ENCODE data around the gene CDHR3. TPM values are rescaled to one million over a fixed set of nuclear protein-coding genes. Genes with fewer than 3 reads are reported as not detected.
"Not testable (repeated sequence)": the region's sequence is repeated elsewhere in the genome, so short reads cannot be mapped to it uniquely, and the experiment has no call there.

CDHR3 gene
- total and polyA plus RNA-seq, 5 experiments from 2014 or later, result 0.63 to 6.0 (median 2.0) TPM

- H3K36me3 Mint-ChIP-seq, result peaks cover 0 to 2% (median 0%) of the 10 kb centered on the region in 3 donors
- no peak overlapping the region for H3K4me3 Mint-ChIP-seq
- no peak for ATAC-seq
- H3K9me3 Mint-ChIP-seq, result no peaks in the 10 kb centered on the region
- POLR2A ChIA-PET, result no interaction called here
- H3K4me1 Mint-ChIP-seq, result peaks cover 7 to 17% (median 9%) of the 10 kb centered on the region in 4 donors
- H3K27me3 Mint-ChIP-seq, result no peaks in the 10 kb centered on the region
- no peak for DNase-seq
- no peak overlapping the region for H3K27ac Mint-ChIP-seq
Observed at GRCh38 chr7:105937411-105937810, 25.7 kb upstream of the CDHR3 start.

GRCh38 chr7:105940109-105940508 is 23.0 kb upstream of the CDHR3 start:
- ATAC-seq, result no peak
- no peak for DNase-seq
- Mint-ChIP-seq H3K4me3 (no peak overlapping the region), H3K9me3 (no peaks in the 10 kb centered on the region), H3K27ac (peak overlapping the region in 2 of 10 donors; percentile 16 to 21), H3K27me3 (no peaks in the 10 kb centered on the region), H3K36me3 (peaks cover 0 to 2% (median 0%) of the 10 kb centered on the region in 3 donors), H3K4me1 (peaks cover 0 to 8% (median 2%) of the 10 kb centered on the region in 4 donors)
- POLR2A ChIA-PET, result no interaction called here

GRCh38 chr7:105941596-105941995 is 21.5 kb upstream of the CDHR3 start:
- Mint-ChIP-seq H3K27ac (peak overlapping the region in 1 of 10 donors; percentile 16), H3K36me3 (peaks cover 0 to 2% (median 0%) of the 10 kb centered on the region in 3 donors), H3K27me3 (no peaks in the 10 kb centered on the region), H3K4me3 (no peak overlapping the region), H3K9me3 (no peaks in the 10 kb centered on the region), H3K4me1 (peaks cover 0 to 7% (median 3%) of the 10 kb centered on the region in 4 donors)
- no peak for DNase-seq
- ATAC-seq, result no peak
- POLR2A ChIA-PET, result no interaction called here

- no peak overlapping the region for H3K27ac Mint-ChIP-seq
- no peak overlapping the region for H3K4me3 Mint-ChIP-seq
- ATAC-seq (no peak), DNase-seq (no peak)
- no peaks in the 10 kb centered on the region for H3K27me3 Mint-ChIP-seq
- peaks cover 0 to 2% (median 0%) of the 10 kb centered on the region in 3 donors for H3K36me3 Mint-ChIP-seq
- H3K9me3 Mint-ChIP-seq, result no peaks in the 10 kb centered on the region
- POLR2A ChIA-PET, result no interaction called here
- peaks cover 0 to 7% (median 3%) of the 10 kb centered on the region in 4 donors for H3K4me1 Mint-ChIP-seq
Observed at GRCh38 chr7:105943486-105943885, 19.6 kb upstream of the CDHR3 start.

GRCh38 chr7:105945848-105946247 is 17.2 kb upstream of the CDHR3 start:
- Mint-ChIP-seq H3K9me3 (peaks cover 0 to 4% (median 0%) of the 10 kb centered on the region in 9 donors), H3K27ac (no peak overlapping the region), H3K36me3 (peaks cover 0 to 3% (median 0%) of the 10 kb centered on the region in 3 donors), H3K4me3 (no peak overlapping the region), H3K27me3 (peaks cover 0 to 2% (median 0%) of the 10 kb centered on the region in 5 donors), H3K4me1 (peaks cover 0 to 2% (median under 1%) of the 10 kb centered on the region in 4 donors)
- POLR2A ChIA-PET, result interaction anchor here (0.9 kb wide), 1 partner anchor 10 kb away, joined by 3 read pairs; no protein-coding TSS in a partner anchor
- ATAC-seq (no peak), DNase-seq (no peak)

GRCh38 chr7:105951597-105951996 is 11.5 kb upstream of the CDHR3 start:
- no peak for DNase-seq
- POLR2A ChIA-PET, result no interaction called here
- Mint-ChIP-seq H3K36me3 (peaks cover 0 to 15% (median 9%) of the 10 kb centered on the region in 3 donors), H3K9me3 (peaks cover 0 to 21% (median 10%) of the 10 kb centered on the region in 9 donors), H3K27me3 (peaks cover 0 to 14% (median 0%) of the 10 kb centered on the region in 5 donors), H3K4me3 (no peak overlapping the region), H3K4me1 (peaks cover 0 to 2% (median under 1%) of the 10 kb centered on the region in 4 donors), H3K27ac (no peak overlapping the region)
- ATAC-seq, result no peak

- Mint-ChIP-seq H3K4me1 (peaks cover 0 to 4% (median under 1%) of the 10 kb centered on the region in 4 donors), H3K9me3 (peaks cover 0 to 21% (median 10%) of the 10 kb centered on the region in 9 donors), H3K36me3 (peaks cover 0 to 15% (median 9%) of the 10 kb centered on the region in 3 donors), H3K27me3 (peaks cover 0 to 14% (median 0%) of the 10 kb centered on the region in 5 donors), H3K4me3 (no peak overlapping the region), H3K27ac (no peak overlapping the region)
- DNase-seq (no peak), ATAC-seq (no peak)
- POLR2A ChIA-PET, result no interaction called here
Observed at GRCh38 chr7:105952917-105953595, 10.0 kb upstream of the CDHR3 start.

GRCh38 chr7:105954711-105955110 is 8.4 kb upstream of the CDHR3 start:
- ATAC-seq (no peak), DNase-seq (no peak)
- Mint-ChIP-seq H3K27ac (no peak overlapping the region), H3K4me1 (peaks cover 0 to 4% (median under 1%) of the 10 kb centered on the region in 4 donors), H3K9me3 (peaks cover 0 to 21% (median 10%) of the 10 kb centered on the region in 9 donors), H3K4me3 (no peak overlapping the region), H3K36me3 (peaks cover 0 to 14% (median 9%) of the 10 kb centered on the region in 3 donors), H3K27me3 (peaks cover 0 to 11% (median 0%) of the 10 kb centered on the region in 5 donors)
- POLR2A ChIA-PET, result no interaction called here

GRCh38 chr7:105955651-105956466 is 7.2 kb upstream of the CDHR3 start:
- H3K4me1 Mint-ChIP-seq, DNase-seq, H3K27ac Mint-ChIP-seq, ATAC-seq: not testable (repeated sequence)
- H3K36me3 Mint-ChIP-seq, result peaks cover 0 to 12% (median 9%) of the 10 kb centered on the region in 3 donors
- peaks cover 0 to 11% (median 0%) of the 10 kb centered on the region in 5 donors for H3K27me3 Mint-ChIP-seq
- H3K4me3 Mint-ChIP-seq, result peak overlapping the region in 1 of 10 donors; percentile 27
- POLR2A ChIA-PET, result interaction anchor here (0.9 kb wide), 1 partner anchor 10 kb away, joined by 3 read pairs; no protein-coding TSS in a partner anchor
- peaks cover 0 to 21% (median 10%) of the 10 kb centered on the region in 9 donors for H3K9me3 Mint-ChIP-seq

GRCh38 chr7:105958012-105958411 is 5.1 kb upstream of the CDHR3 start:
- ATAC-seq, result no peak
- POLR2A ChIA-PET, result no interaction called here
- peaks cover 0 to 1% (median 0%) of the 10 kb centered on the region in 3 donors for H3K36me3 Mint-ChIP-seq
- no peak for DNase-seq
- peaks cover 0 to 11% (median 0%) of the 10 kb centered on the region in 5 donors for H3K27me3 Mint-ChIP-seq
- peaks cover 0 to 5% (median under 1%) of the 10 kb centered on the region in 4 donors for H3K4me1 Mint-ChIP-seq
- no peak overlapping the region for H3K4me3 Mint-ChIP-seq
- peaks cover 0 to 6% (median 0%) of the 10 kb centered on the region in 9 donors for H3K9me3 Mint-ChIP-seq
- no peak overlapping the region for H3K27ac Mint-ChIP-seq

GRCh38 chr7:105962353-105962752 is 711 bp upstream of the CDHR3 start:
- ATAC-seq (no peak), DNase-seq (no peak)
- Mint-ChIP-seq H3K4me3 (no peak overlapping the region), H3K9me3 (peaks cover 0 to 7% (median 0%) of the 10 kb centered on the region in 9 donors), H3K27ac (no peak overlapping the region), H3K27me3 (no peaks in the 10 kb centered on the region), H3K4me1 (peaks cover 0 to 1% (median 0%) of the 10 kb centered on the region in 4 donors), H3K36me3 (no peaks in the 10 kb centered on the region)
- POLR2A ChIA-PET, result no interaction called here

GRCh38 chr7:105971845-105972244 is 8.8 kb downstream of the CDHR3 start:
- ATAC-seq (no peak), DNase-seq (no peak)
- Mint-ChIP-seq H3K4me3 (no peak overlapping the region), H3K4me1 (peaks cover 0 to 4% (median 2%) of the 10 kb centered on the region in 4 donors), H3K9me3 (peaks cover 0 to 2% (median 0%) of the 10 kb centered on the region in 9 donors), H3K36me3 (no peaks in the 10 kb centered on the region), H3K27ac (peak overlapping the region in 1 of 10 donors; percentile 56), H3K27me3 (peaks cover 0 to 1% (median 0%) of the 10 kb centered on the region in 5 donors)
- POLR2A ChIA-PET, result no interaction called here

Measured in naive thymus-derived CD8-positive, alpha-beta T cell (primary cell).